GM21619 (cell line): Measurements from ENCODE around the gene RTN1.

Experiments used
- ATAC-seq: cut with Tn5 transposase; IDR thresholded peaks from one replicate; pipeline ENCODE4 v1.9.1; 2021; ENCODE audit not compliant: unreplicated experiment

The RTN1 gene

GRCh38 chr14:59570122-59570521 is 300.5 kb downstream of the RTN1 start:
- no peak for ATAC-seq

- ATAC-seq = no peak
Observed at GRCh38 chr14:59566725-59567124, 303.9 kb downstream of the RTN1 start.

- ATAC-seq = no peak
Observed at GRCh38 chr14:59566296-59566695, 304.3 kb downstream of the RTN1 start.

GRCh38 chr14:59565087-59565486 is 305.5 kb downstream of the RTN1 start:
- no peak for ATAC-seq

- no peak for ATAC-seq
Observed at GRCh38 chr14:59564366-59564765, 306.2 kb downstream of the RTN1 start.

GRCh38 chr14:59547310-59547709 is 323.3 kb downstream of the RTN1 start:
- no peak for ATAC-seq
